CD4-positive, CD25-positive, alpha-beta regulatory T cell (primary cell): ENCODE measurements around the gene RNF180. TPM values are rescaled to one million over a fixed set of nuclear protein-coding genes. Genes with fewer than 3 reads are reported as not detected.
"Not testable (repeated sequence)": the region's sequence is repeated elsewhere in the genome, so short reads cannot be mapped to it uniquely, and the experiment has no call there.

Source experiments
- ATAC-seq, 2 donors: fragments of 150-1000 bp; cut with Tn5 transposase; one replicate each; pipeline ENCODE4 v1.10.0; 2021; ENCODE audit warnings: low read depth in 2 of 2, moderate number of reproducible peaks in 2 of 2, moderate library complexity in 1 of 2
- DNase-seq, 3 donors: peaks; one replicate each; pipeline versions ENCODE4 v3.0.0 to v3.0.0-alpha.2; 2012 to 2022; ENCODE audit warnings: mixed read lengths in 1 of 3
- H3K27ac ChIP-seq: one replicate; pipeline ENCODE4 v1.7.0; 2013; ENCODE audit warnings: mild to moderate bottlenecking, low read length; ENCODE audit not compliant: insufficient read depth, poor library complexity, severe bottlenecking
- H3K27me3 ChIP-seq: one replicate; pipeline ENCODE4 v1.7.0; 2013; ENCODE audit warnings: low read length; ENCODE audit not compliant: control insufficient read depth, insufficient read depth
- H3K36me3 ChIP-seq: one replicate; pipeline ENCODE4 v1.7.0; 2013; ENCODE audit warnings: mild to moderate bottlenecking, low read length, moderate library complexity; ENCODE audit not compliant: control insufficient read depth, insufficient read depth
- H3K4me1 ChIP-seq: 2 replicates; pipeline ENCODE4 v1.7.0; 2013; ENCODE audit warnings: mild to moderate bottlenecking, low read length; ENCODE audit not compliant: insufficient read depth, control insufficient read depth, poor library complexity, severe bottlenecking
- H3K4me3 ChIP-seq: one replicate; pipeline ENCODE4 v1.7.0; 2013; ENCODE audit warnings: low read depth, mild to moderate bottlenecking, low read length, moderate library complexity
- H3K9me3 ChIP-seq, 2 experiments: 1 replicate in 1 of 2; 2 replicates in 1 of 2; pipeline ENCODE4 v1.7.0; 2013; ENCODE audit warnings: low read length in 2 of 2, mild to moderate bottlenecking in 1 of 2, moderate library complexity in 1 of 2; ENCODE audit not compliant: control insufficient read depth in 2 of 2
- H3K27ac Mint-ChIP-seq, 3 donors: one replicate each; pipeline ENCODE4 v1.8.0; 2020 to 2022; ENCODE audit warnings: mild to moderate bottlenecking in 3 of 3, mixed read lengths in 3 of 3, moderate library complexity in 2 of 3
- H3K27me3 Mint-ChIP-seq: one replicate; pipeline ENCODE4 v1.8.0; 2022; ENCODE audit warnings: mild to moderate bottlenecking, mixed read lengths
- H3K36me3 Mint-ChIP-seq: one replicate; pipeline ENCODE4 v1.8.0; 2020; ENCODE audit warnings: mixed read lengths
- H3K4me1 Mint-ChIP-seq, 4 donors: one replicate each; pipeline ENCODE4 v1.8.0; 2020 to 2022; ENCODE audit warnings: mixed read lengths in 4 of 4, mild to moderate bottlenecking in 1 of 4
- H3K4me3 Mint-ChIP-seq, 4 donors: one replicate each; pipeline ENCODE4 v1.8.0; 2020 to 2022; ENCODE audit warnings: mild to moderate bottlenecking in 4 of 4, mixed read lengths in 4 of 4, moderate library complexity in 3 of 4
- H3K9me3 Mint-ChIP-seq, 7 donors: one replicate each; pipeline ENCODE4 v1.8.0; 2020 to 2022; ENCODE audit warnings: mixed read lengths in 7 of 7, mild to moderate bottlenecking in 3 of 7, moderate library complexity in 2 of 7
- polyA plus RNA-seq, 4 donors: library from polyadenylated mRNA; unstranded; fragments of 300-500 nt; fragmentation: Illumina TruSeq; gene quantifications; one replicate each; pipeline ENCODE4 v1.2.3, GENCODE V29; 2021
- total RNA-seq: library from RNA; stranded (reverse); gene quantifications from one replicate; pipeline ENCODE4 v1.2.3, GENCODE V29; 2022

The RNF180 gene
- total and polyA plus RNA-seq, 5 donors from 2014 or later: not detected

DNA sequence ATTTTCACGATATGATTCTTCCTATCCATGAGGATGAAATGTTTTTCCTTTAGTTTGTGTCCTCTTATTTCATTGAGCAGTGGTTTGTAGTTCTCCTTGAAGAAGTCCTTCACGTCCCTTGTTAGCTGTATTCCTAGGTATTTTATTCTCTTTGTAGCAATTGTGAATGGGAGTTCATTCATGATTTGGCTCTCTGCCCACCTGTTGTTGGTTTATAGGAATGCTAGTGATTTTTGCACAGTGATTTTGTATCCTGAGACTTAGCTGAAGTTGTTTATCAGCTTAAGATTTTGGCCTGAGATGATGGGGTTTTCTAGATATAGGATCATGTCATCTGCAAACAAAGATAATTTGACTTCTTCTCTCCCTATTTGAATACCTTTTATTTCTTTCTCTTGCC, 122.9 kb downstream of the RNF180 start:
- not testable (repeated sequence) for H3K27ac Mint-ChIP-seq, H3K4me1 ChIP-seq, H3K36me3 ChIP-seq, ATAC-seq, H3K4me3 ChIP-seq, H3K4me3 Mint-ChIP-seq, H3K27ac ChIP-seq, DNase-seq, H3K36me3 Mint-ChIP-seq, H3K27me3 ChIP-seq, H3K4me1 Mint-ChIP-seq, H3K27me3 Mint-ChIP-seq, H3K9me3 ChIP-seq
- peaks cover 0 to 19% (median 6%) of the 10 kb centered on the region in 7 donors for H3K9me3 Mint-ChIP-seq

DNA sequence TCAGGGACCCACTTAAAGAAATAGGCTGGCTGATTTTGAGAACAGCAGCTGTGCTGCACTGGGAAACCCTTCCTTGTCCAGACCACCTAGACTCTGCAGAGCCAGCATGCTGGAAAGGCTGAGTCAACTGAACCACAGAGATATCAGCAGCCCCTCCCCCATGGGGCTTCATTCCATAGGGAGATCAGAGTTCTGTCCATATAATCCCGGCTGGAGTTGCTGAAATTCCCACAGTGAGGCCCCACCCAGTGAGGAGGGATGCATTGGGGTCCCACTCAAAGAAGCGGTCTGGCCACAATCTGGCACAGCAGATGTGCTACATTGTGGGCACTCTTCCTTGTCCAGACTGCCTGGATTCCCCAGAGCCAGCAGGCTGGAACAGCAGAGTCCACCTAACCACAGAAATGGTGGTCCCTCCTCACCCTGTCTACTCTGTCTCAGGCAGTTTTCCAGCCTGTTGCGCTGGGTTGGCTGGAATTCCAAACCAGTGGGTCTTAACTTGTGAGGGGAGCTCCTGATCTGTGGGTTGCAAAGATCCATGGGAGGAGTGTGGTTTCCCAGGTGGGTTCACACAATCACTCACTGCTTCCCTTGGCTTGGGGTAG, 127.1 kb downstream of the RNF180 start:
- Mint-ChIP-seq H3K9me3 (peaks cover 0 to 9% (median 4%) of the 10 kb centered on the region in 7 donors), H3K4me1 (no peaks in the 10 kb centered on the region), H3K36me3 (no peaks in the 10 kb centered on the region), H3K27ac (no peak overlapping the region), H3K4me3 (no peak overlapping the region), H3K27me3 (no peaks in the 10 kb centered on the region)
- H3K4me3 ChIP-seq: no peak overlapping the region
- H3K36me3 ChIP-seq: no peaks in the 10 kb centered on the region
- ATAC-seq (no peak), DNase-seq (no peak)
- no peaks in the 10 kb centered on the region for H3K9me3 ChIP-seq
- no peaks in the 10 kb centered on the region for H3K27me3 ChIP-seq
- H3K4me1 ChIP-seq: no peaks in the 10 kb centered on the region
- no peak overlapping the region for H3K27ac ChIP-seq

DNA sequence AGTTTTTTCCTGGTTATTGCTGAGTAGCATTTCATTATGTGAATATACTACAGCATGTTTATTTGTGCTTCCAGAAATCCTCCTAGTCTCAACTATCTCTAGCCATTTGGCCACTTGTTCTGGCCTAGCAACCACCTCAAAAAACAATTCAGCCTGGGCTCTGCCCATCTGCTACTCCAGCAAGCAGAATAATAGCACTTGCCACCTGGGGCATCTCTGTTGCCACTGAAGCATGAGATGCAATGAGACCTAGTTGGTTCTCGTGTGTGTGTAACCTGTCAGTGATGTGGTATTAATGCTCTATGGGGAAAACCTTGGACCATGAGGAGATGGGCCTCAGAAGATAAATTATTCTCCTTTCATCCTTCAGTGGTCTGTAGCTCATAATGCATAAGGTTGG, 129.5 kb downstream of the RNF180 start:
- no peak overlapping the region for H3K27ac Mint-ChIP-seq
- no peak overlapping the region for H3K4me3 Mint-ChIP-seq
- no peaks in the 10 kb centered on the region for H3K36me3 Mint-ChIP-seq
- no peak for DNase-seq
- Histone ChIP-seq H3K27me3 (no peaks in the 10 kb centered on the region), H3K36me3 (no peaks in the 10 kb centered on the region), H3K9me3 (no peaks in the 10 kb centered on the region), H3K4me1 (no peaks in the 10 kb centered on the region), H3K4me3 (no peak overlapping the region), H3K27ac (no peak overlapping the region)
- no peaks in the 10 kb centered on the region for H3K4me1 Mint-ChIP-seq
- ATAC-seq: no peak
- H3K9me3 Mint-ChIP-seq: peaks cover 2 to 5% (median 3%) of the 10 kb centered on the region in 7 donors
- no peaks in the 10 kb centered on the region for H3K27me3 Mint-ChIP-seq

DNA sequence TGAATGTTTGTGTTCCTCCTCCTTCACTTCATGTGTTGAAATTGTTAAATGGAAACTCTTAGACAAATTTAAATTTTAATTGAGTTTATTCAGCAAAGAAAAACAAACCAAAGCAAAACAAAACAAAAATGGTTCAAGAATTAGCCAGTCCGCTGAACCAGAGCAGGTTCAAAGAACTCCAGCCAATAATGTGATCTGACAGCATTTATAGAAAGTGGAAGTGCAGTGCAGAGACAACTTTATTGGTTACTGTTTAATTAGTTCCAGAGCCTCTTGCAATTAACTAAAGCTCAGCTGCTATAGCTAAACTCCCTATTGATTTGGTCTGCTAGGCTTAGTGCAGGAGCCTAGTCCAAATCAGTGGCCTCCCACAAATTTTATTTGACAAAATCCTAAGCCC, 132.9 kb downstream of the RNF180 start:
- H3K4me3 ChIP-seq: no peak overlapping the region
- no peaks in the 10 kb centered on the region for H3K36me3 ChIP-seq
- Mint-ChIP-seq H3K27me3 (no peaks in the 10 kb centered on the region), H3K9me3 (peaks cover 0 to 6% (median 2%) of the 10 kb centered on the region in 7 donors), H3K27ac (no peak overlapping the region), H3K4me1 (no peaks in the 10 kb centered on the region), H3K4me3 (no peak overlapping the region), H3K36me3 (no peaks in the 10 kb centered on the region)
- DNase-seq: no peak
- H3K27ac ChIP-seq: no peak overlapping the region
- no peaks in the 10 kb centered on the region for H3K9me3 ChIP-seq
- no peak for ATAC-seq
- no peaks in the 10 kb centered on the region for H3K27me3 ChIP-seq
- no peaks in the 10 kb centered on the region for H3K4me1 ChIP-seq

DNA sequence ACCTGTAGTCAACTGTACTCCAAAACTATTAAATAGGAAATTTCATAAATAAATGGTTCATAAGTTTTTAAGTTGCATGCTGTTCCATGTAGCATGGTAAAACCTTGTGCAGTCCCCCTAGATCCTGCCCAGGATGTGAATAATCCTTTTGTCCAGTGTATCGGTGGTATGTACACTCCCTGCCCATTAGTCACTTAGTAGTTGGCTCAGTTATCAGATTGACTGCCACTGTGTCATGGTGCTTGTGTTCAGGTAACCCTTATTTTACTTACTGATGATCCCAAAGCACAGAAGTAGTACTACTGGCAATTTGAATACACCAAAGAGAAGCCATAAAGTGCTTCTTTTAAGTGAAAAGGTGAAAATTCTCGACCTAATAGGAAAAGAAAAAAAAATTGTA, 134.2 kb downstream of the RNF180 start:
- Histone ChIP-seq H3K9me3 (no peaks in the 10 kb centered on the region), H3K27me3 (no peaks in the 10 kb centered on the region), H3K4me1 (no peaks in the 10 kb centered on the region), H3K4me3 (no peak overlapping the region), H3K36me3 (no peaks in the 10 kb centered on the region), H3K27ac (no peak overlapping the region)
- ATAC-seq: no peak
- no peaks in the 10 kb centered on the region for H3K4me1 Mint-ChIP-seq
- H3K27me3 Mint-ChIP-seq: no peaks in the 10 kb centered on the region
- peaks cover 0 to 6% (median 2%) of the 10 kb centered on the region in 7 donors for H3K9me3 Mint-ChIP-seq
- no peak overlapping the region for H3K27ac Mint-ChIP-seq
- H3K36me3 Mint-ChIP-seq: no peaks in the 10 kb centered on the region
- DNase-seq: no peak
- no peak overlapping the region for H3K4me3 Mint-ChIP-seq

DNA sequence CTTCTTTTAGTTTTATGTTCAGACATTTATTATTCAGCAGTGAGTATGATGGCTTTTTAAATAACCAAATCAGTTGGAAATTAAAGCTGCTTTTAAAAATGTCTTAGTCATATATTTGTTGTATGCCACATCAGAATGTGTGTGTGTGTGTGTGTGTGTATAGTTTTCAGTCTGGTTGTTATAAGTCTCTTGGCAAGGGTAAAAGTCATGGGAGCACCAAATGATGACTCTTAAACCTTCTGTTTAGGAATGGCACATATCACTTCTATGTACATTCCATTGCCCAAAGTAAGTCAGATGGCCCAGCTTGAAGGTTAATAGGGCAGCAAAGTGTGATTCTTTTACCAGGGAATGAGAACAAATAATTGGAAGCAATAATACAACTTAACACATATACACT, 135.9 kb downstream of the RNF180 start:
- H3K27ac ChIP-seq: no peak overlapping the region
- no peaks in the 10 kb centered on the region for H3K27me3 ChIP-seq
- no peak for ATAC-seq
- peaks cover 0 to 6% (median 0%) of the 10 kb centered on the region in 7 donors for H3K9me3 Mint-ChIP-seq
- no peak overlapping the region for H3K27ac Mint-ChIP-seq
- no peaks in the 10 kb centered on the region for H3K9me3 ChIP-seq
- DNase-seq: no peak
- no peaks in the 10 kb centered on the region for H3K4me1 ChIP-seq
- H3K36me3 ChIP-seq: no peaks in the 10 kb centered on the region
- no peak overlapping the region for H3K4me3 Mint-ChIP-seq
- no peak overlapping the region for H3K4me3 ChIP-seq
- H3K36me3 Mint-ChIP-seq: no peaks in the 10 kb centered on the region
- no peaks in the 10 kb centered on the region for H3K4me1 Mint-ChIP-seq
- no peaks in the 10 kb centered on the region for H3K27me3 Mint-ChIP-seq

DNA sequence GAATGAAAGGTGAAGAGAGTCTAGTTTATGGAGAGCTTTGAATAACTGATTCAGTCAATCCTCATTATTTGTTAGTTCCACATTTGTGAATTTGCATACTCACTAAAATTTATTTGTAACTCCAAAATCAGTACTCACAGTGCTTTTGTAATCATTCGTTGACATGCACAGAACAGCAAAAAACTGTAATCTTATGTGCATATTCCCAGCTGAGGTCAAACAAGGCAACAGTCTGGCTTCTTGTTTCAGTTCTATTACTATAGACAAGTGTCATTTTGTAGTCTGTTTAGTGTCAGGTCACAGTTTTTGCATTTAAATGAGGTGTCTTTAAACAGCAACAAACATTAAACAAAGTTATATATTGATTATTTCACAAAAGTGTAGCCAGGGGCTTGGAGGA, 142.5 kb downstream of the RNF180 start:
- DNase-seq (no peak), ATAC-seq (no peak)
- H3K27me3 Mint-ChIP-seq: no peaks in the 10 kb centered on the region
- no peaks in the 10 kb centered on the region for H3K4me1 ChIP-seq
- H3K9me3 ChIP-seq: no peaks in the 10 kb centered on the region
- no peak overlapping the region for H3K4me3 ChIP-seq
- peaks cover 0 to 5% (median under 1%) of the 10 kb centered on the region in 7 donors for H3K9me3 Mint-ChIP-seq
- H3K36me3 Mint-ChIP-seq: no peaks in the 10 kb centered on the region
- no peaks in the 10 kb centered on the region for H3K4me1 Mint-ChIP-seq
- no peak overlapping the region for H3K27ac ChIP-seq
- H3K4me3 Mint-ChIP-seq: no peak overlapping the region
- H3K36me3 ChIP-seq: no peaks in the 10 kb centered on the region
- no peaks in the 10 kb centered on the region for H3K27me3 ChIP-seq
- H3K27ac Mint-ChIP-seq: no peak overlapping the region

DNA sequence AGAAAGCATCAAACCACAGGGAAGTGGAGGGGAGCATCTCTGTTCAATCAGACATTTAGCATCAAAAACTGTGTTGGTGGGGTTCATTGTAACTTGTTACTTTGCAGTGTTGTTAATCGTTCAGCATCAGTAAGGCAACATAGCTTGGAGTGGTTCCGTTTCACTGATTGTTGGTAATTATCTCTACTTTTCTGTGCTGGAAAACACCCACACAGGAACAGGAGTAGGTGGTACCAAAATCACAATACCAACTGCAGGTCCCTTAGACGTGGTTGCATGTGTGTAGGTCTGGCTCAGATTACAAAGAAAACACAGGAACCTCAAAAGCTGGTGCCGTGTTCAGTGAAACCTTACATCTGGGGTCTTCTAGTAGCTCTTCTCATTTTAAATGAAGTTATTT, 146.8 kb downstream of the RNF180 start:
- H3K27me3 Mint-ChIP-seq: no peaks in the 10 kb centered on the region
- Histone ChIP-seq H3K36me3 (no peaks in the 10 kb centered on the region), H3K9me3 (no peaks in the 10 kb centered on the region), H3K4me3 (no peak overlapping the region), H3K4me1 (no peaks in the 10 kb centered on the region), H3K27ac (no peak overlapping the region), H3K27me3 (no peaks in the 10 kb centered on the region)
- H3K36me3 Mint-ChIP-seq: no peaks in the 10 kb centered on the region
- no peak for DNase-seq
- no peak for ATAC-seq
- H3K9me3 Mint-ChIP-seq: peaks cover 0 to 5% (median 2%) of the 10 kb centered on the region in 7 donors
- no peak overlapping the region for H3K4me3 Mint-ChIP-seq
- no peaks in the 10 kb centered on the region for H3K4me1 Mint-ChIP-seq
- no peak overlapping the region for H3K27ac Mint-ChIP-seq
